B cell (primary cell): Measurements from ENCODE around the gene FRYL. TPM values are rescaled to one million over a fixed set of nuclear protein-coding genes. Genes with fewer than 3 reads are reported as not detected.

ENCODE experiments used
- ATAC-seq: fragments of 200-7000 bp; cut with Tn5 transposase; one replicate; pipeline ENCODE4 v1.10.0; 2021; ENCODE audit warnings: low read depth, mild to moderate bottlenecking, moderate number of reproducible peaks, moderate library complexity
- CTCF ChIA-PET: fragments of 350-600 bp; sonication (Branson Sonifier 250); formaldehyde crosslinking; loops from one replicate; lab custom pipeline; 2021; ENCODE audit warnings: antibody characterized with exemption, inconsistent platforms; lab: Charles Lee
- POLR2A ChIA-PET: fragments of 350-600 bp; sonication (Branson Sonifier 250); formaldehyde crosslinking; loops from one replicate; lab custom pipeline; 2021; ENCODE audit warnings: antibody characterized with exemption; lab: Charles Lee
- DNase-seq: peaks from one replicate; pipeline ENCODE4 v3.0.0; 2013
- H2AFZ ChIP-seq: 2 replicates; pipeline ENCODE4 v1.6.1; 2012; ENCODE audit warnings: mild to moderate bottlenecking, low read depth, low read length; ENCODE audit not compliant: insufficient read depth, poor library complexity, severe bottlenecking
- H3K27ac ChIP-seq, 2 donors: 1 replicate in 1 of 2; 2 replicates in 1 of 2; pipeline ENCODE4 v1.5.1; 2012 to 2013; ENCODE audit warnings: low read length in 2 of 2, mild to moderate bottlenecking in 2 of 2, moderate library complexity in 1 of 2
- H3K27me3 ChIP-seq, 4 experiments: fragments of 200-600 bp in 1 of 4; sonication (generic) in 1 of 4; replicated peaks in 1 of 4; 1 replicate in 2 of 4; 2 replicates in 2 of 4; pipeline versions ENCODE4 v1.6.1 to v1.7.0; 2013 to 2016; ENCODE audit warnings: low read length in 3 of 4, mild to moderate bottlenecking in 2 of 4, mixed read lengths in 1 of 4, moderate library complexity in 1 of 4; ENCODE audit not compliant: insufficient read depth in 4 of 4, control insufficient read depth in 3 of 4; ENCODE audit errors: control extremely low read depth in 1 of 4
- H3K36me3 ChIP-seq, 2 experiments: replicated peaks in 1 of 2; 1 replicate in 1 of 2; 2 replicates in 1 of 2; pipeline versions ENCODE4 v1.6.1 to v1.7.1; 2013; ENCODE audit warnings: low read length in 1 of 2; ENCODE audit not compliant: insufficient read depth in 2 of 2, control insufficient read depth in 1 of 2; ENCODE audit errors: control extremely low read depth in 1 of 2, extremely low read depth in 1 of 2
- H3K4me1 ChIP-seq, 2 donors: fragments of 200-600 bp in 1 of 2; sonication (generic) in 1 of 2; 1 replicate in 1 of 2; 2 replicates in 1 of 2; pipeline versions ENCODE4 v1.5.1 to v1.6.1; 2013 to 2017; ENCODE audit warnings: low read length in 2 of 2; ENCODE audit not compliant: control insufficient read depth in 2 of 2, insufficient read depth in 2 of 2
- H3K4me2 ChIP-seq: replicated peaks from 2 replicates; pipeline ENCODE3; 2012; ENCODE audit warnings: mild to moderate bottlenecking, low read depth, low read length; ENCODE audit not compliant: poor library complexity, severe bottlenecking
- H3K4me3 ChIP-seq, 5 experiments: fragments of 200-600 bp in 1 of 5; sonication (generic) in 1 of 5; 1 replicate in 3 of 5; 2 replicates in 2 of 5; pipeline versions ENCODE4 v1.5.1 to v1.7.0; 2011 to 2016; ENCODE audit warnings: low read length in 4 of 5, mild to moderate bottlenecking in 4 of 5, low read depth in 2 of 5, control low read depth in 1 of 5, moderate library complexity in 1 of 5; ENCODE audit not compliant: insufficient read depth in 1 of 5; ENCODE audit errors: control extremely low read depth in 1 of 5, extremely low read depth in 1 of 5
- H3K79me2 ChIP-seq: fragments of 200-600 bp; sonication (generic); one replicate; pipeline ENCODE4 v1.6.0; 2016; ENCODE audit warnings: low read length; ENCODE audit not compliant: control insufficient read depth, insufficient read depth
- H3K9ac ChIP-seq: fragments of 200-600 bp; sonication (generic); 2 replicates; pipeline ENCODE4 v1.6.1; 2017; ENCODE audit warnings: mild to moderate bottlenecking, low read length, moderate library complexity
- H3K9me3 ChIP-seq, 3 donors: one replicate each; pipeline versions ENCODE4 v1.6.1 to v1.7.1; 2013; ENCODE audit warnings: low read length in 2 of 3; ENCODE audit not compliant: control insufficient read depth in 2 of 3, insufficient read depth in 1 of 3; ENCODE audit errors: control extremely low read depth in 1 of 3
- H4K20me1 ChIP-seq: 2 replicates; pipeline ENCODE4 v1.6.0; 2012; ENCODE audit warnings: mild to moderate bottlenecking, low read length; ENCODE audit not compliant: insufficient read depth, control insufficient read depth, poor library complexity, severe bottlenecking
- H3K27ac Mint-ChIP-seq: one replicate; pipeline ENCODE4 v1.8.0; 2021; ENCODE audit warnings: mixed read lengths
- H3K27me3 Mint-ChIP-seq: one replicate; pipeline ENCODE4 v1.8.0; 2021; ENCODE audit warnings: mixed read lengths
- H3K4me1 Mint-ChIP-seq: one replicate; pipeline ENCODE4 v1.8.0; 2021; ENCODE audit warnings: mixed read lengths
- H3K4me3 Mint-ChIP-seq: one replicate; pipeline ENCODE4 v1.8.0; 2021; ENCODE audit warnings: mixed read lengths
- H3K9me3 Mint-ChIP-seq: one replicate; pipeline ENCODE4 v1.8.0; 2022; ENCODE audit warnings: mixed read lengths; ENCODE audit not compliant: insufficient read depth
- EZH2 ChIP-seq: IDR thresholded peaks from 2 replicates; pipeline ENCODE4 v1.6.1; 2012; ENCODE audit warnings: borderline replicate concordance, low read depth, mild to moderate bottlenecking, moderate library complexity, low read length; ENCODE audit not compliant: insufficient read depth, poor library complexity, severe bottlenecking
- WGBS: methylation state at CpG from one replicate; pipeline ENCODE4 v1.1.5; 2013; ENCODE audit warnings: missing lambda C conversion rate; ENCODE audit not compliant: insufficient coverage; 5-methylcytosine and 5-hydroxymethylcytosine counted together
- intact Hi-C: fragments of 100-400 bp; cut with micrococcal nuclease; formaldehyde crosslinking; loops from one replicate; pipeline ENCODE4 v1.10.0; 2022
- polyA plus RNA-seq: library from polyadenylated mRNA; depleted of rRNA; stranded (reverse); fragments of >200 nt; gene quantifications from 2 replicates; pipeline ENCODE4 v1.2.3, GENCODE V29; 2012
- total RNA-seq, 2 donors: library from RNA; stranded (reverse); fragments of 120-200 nt in 1 of 2; gene quantifications; 1 replicate in 1 of 2; 2 replicates in 1 of 2; pipeline versions ENCODE4 v1.2.3 to v1.2.4, GENCODE V29; 2013 to 2022
- TF ChIP-seq, protein P1 (sequence below): fragments of 200-600 bp; IDR thresholded peaks from one replicate; pipeline ENCODE4 v1.8.0; 2022; ENCODE audit warnings: antibody characterized with exemption, mild to moderate bottlenecking

FRYL gene
- total and polyA plus RNA-seq, 2 donors (not counting 1 experiment from before 2014, with no cell fraction given): 15.5 to 138 TPM

DNA sequence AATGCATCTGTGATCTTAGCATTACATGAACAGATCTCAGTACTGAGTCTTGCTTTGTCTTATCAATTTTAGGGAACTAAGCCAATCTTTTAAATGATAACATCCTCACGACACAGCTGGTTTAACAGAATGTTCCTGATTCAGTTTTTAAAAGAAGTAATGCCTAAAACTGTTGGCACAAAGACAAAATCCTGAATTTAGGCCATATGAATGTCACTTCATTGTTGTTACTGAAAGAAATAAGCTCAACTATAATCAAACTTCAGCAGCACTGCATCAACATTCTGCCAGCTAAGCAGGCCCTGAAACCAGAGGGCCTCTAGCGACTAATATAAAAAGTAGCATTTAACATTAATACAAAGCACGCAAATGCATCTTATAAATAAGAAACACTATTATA is 130.6 kb downstream of the FRYL start:
- Histone ChIP-seq H3K4me2 (no peak overlapping the region), H3K4me1 (no peaks in the 10 kb centered on the region), H3K36me3 (no peaks in the 10 kb centered on the region), H2AFZ (no peak overlapping the region), H4K20me1 (peaks cover 24% of the 10 kb centered on the region), H3K4me3 (no peak overlapping the region), H3K79me2 (peaks cover 20% of the 10 kb centered on the region), H3K9me3 (no peaks in the 10 kb centered on the region), H3K27ac (no peak overlapping the region), H3K9ac (no peak overlapping the region), H3K27me3 (no peaks in the 10 kb centered on the region)
- ATAC-seq: no peak
- intact Hi-C loops: no loop called here
- ChIA-PET POLR2A (no interaction called here), CTCF (no interaction called here)
- no peak for DNase-seq
- Mint-ChIP-seq H3K9me3 (no peaks in the 10 kb centered on the region), H3K4me3 (no peak overlapping the region), H3K4me1 (peaks cover 27% of the 10 kb centered on the region), H3K27ac (no peak overlapping the region), H3K27me3 (no peaks in the 10 kb centered on the region)
- no peak for TF ChIP-seq EZH2
- TF ChIP-seq, protein P1, sequence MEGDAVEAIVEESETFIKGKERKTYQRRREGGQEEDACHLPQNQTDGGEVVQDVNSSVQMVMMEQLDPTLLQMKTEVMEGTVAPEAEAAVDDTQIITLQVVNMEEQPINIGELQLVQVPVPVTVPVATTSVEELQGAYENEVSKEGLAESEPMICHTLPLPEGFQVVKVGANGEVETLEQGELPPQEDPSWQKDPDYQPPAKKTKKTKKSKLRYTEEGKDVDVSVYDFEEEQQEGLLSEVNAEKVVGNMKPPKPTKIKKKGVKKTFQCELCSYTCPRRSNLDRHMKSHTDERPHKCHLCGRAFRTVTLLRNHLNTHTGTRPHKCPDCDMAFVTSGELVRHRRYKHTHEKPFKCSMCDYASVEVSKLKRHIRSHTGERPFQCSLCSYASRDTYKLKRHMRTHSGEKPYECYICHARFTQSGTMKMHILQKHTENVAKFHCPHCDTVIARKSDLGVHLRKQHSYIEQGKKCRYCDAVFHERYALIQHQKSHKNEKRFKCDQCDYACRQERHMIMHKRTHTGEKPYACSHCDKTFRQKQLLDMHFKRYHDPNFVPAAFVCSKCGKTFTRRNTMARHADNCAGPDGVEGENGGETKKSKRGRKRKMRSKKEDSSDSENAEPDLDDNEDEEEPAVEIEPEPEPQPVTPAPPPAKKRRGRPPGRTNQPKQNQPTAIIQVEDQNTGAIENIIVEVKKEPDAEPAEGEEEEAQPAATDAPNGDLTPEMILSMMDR: no peak
- 100% methylated on average over 1 of the region's 3 CpGs for WGBS

DNA sequence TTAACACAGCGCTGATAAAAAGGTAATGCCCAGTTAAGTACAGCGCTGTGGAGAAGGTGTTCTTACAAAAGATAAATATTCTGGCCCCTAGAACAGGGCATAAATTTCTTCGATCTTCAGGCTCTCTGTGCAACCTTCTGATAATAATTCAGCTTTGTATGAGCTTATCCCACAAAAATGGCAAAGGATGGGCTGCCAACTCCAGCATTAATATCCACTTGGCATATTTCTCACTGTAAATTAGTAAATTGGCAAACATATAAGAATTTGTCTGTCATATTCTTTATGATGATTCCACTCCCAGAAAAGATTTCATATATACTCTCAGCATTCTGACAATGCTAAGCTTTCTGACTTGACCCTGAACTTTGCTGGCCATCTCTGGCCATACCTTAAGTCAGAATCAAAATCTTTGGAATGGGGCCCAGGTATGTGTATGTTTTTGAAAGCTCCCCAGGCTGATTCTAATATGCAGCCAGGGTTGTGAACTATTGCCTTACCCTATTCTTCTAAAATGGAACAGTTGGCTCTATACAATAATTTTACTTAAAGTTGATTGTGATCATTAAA is 134.8 kb downstream of the FRYL start:
- intact Hi-C loops: no loop called here
- CTCF ChIA-PET: interaction anchor here (1.2 kb wide), 1 partner anchor 8 kb away, joined by 3 read pairs; no protein-coding TSS in a partner anchor
- Mint-ChIP-seq H3K27ac (no peak overlapping the region), H3K4me3 (no peak overlapping the region), H3K4me1 (peaks cover 33% of the 10 kb centered on the region), H3K27me3 (no peaks in the 10 kb centered on the region), H3K9me3 (no peaks in the 10 kb centered on the region)
- Histone ChIP-seq H3K4me1 (no peaks in the 10 kb centered on the region), H3K36me3 (no peaks in the 10 kb centered on the region), H2AFZ (no peak overlapping the region), H3K9ac (no peak overlapping the region), H4K20me1 (peaks cover 24% of the 10 kb centered on the region), H3K27me3 (no peaks in the 10 kb centered on the region), H3K27ac (no peak overlapping the region), H3K4me2 (no peak overlapping the region), H3K9me3 (no peaks in the 10 kb centered on the region), H3K4me3 (no peak overlapping the region), H3K79me2 (peaks cover 27% of the 10 kb centered on the region)
- DNase-seq: no peak
- POLR2A ChIA-PET: interaction anchor here (0.5 kb wide), 1 partner anchor 94 kb away, joined by 3 read pairs; no protein-coding TSS in a partner anchor
- no CpG with 5 or more reads among the region's 3 CpGs for WGBS
- no peak for TF ChIP-seq EZH2
- TF ChIP-seq, protein P1: no peak
- no peak for ATAC-seq
